Measurements from ENCODE around the gene SSR4. TPM values are rescaled to one million over a fixed set of nuclear protein-coding genes. Genes with fewer than 3 reads are reported as not detected.
A peak's percentile ranks its signal among the peaks of the same experiment; 100 is the strongest.

SSR4 gene
- total RNA-seq, 1 experiment from 2014 or later: 179 TPM

DNA sequence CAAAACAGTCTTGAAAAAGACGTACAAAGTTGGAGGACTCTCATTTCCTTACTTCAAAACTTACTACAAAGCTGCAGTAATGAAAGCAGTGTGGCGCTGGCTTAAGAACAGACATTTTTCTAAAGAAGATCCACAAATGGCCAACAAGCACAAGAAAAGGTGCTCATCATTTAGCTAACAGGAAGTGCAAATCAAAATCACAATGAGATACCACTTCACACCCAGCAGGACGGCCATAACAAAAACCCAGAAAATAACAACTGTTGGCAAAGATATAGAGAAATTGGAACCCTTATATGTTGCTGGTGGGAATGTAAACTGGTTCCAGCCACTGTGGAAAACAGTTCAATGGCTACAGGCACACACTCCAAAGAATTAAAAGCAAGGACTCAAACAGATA is 32.5 kb downstream of the SSR4 start:
- Mint-ChIP-seq H3K36me3 (ENCODE audit: insufficient read depth in 1 of 3, low read depth in 3 of 3) (peaks cover 15 to 26% (median 21%) of the 10 kb centered on the region in 3 experiments), H3K9me3 (peaks cover 56 to 66% of the 10 kb centered on the region in 2 experiments), H3K4me3 (peak overlapping the region; percentile 39 to 80; a peak in 4 of 5 replicates), H3K27me3 (ENCODE audit: low read depth) (peaks cover 5% of the 10 kb centered on the region), H3K27ac (peak overlapping the region in 1 of 3 experiments; percentile 23; a peak in 1 of 7 replicates), H3K4me1 (peaks cover 27 to 36% of the 10 kb centered on the region in 2 experiments)
- Histone ChIP-seq H3K9ac (ENCODE audit: extremely low read depth, insufficient read length, low read length) (no peak overlapping the region), H3K4me1 (ENCODE audit: insufficient read depth, low read length) (peaks cover 3% of the 10 kb centered on the region; the same call in 1 of the 2 replicates), H3K79me1 (ENCODE audit: insufficient read depth, low read depth, low read length, poor library complexity, severe bottlenecking) (no peaks in the 10 kb centered on the region), H3K79me2 (ENCODE audit: insufficient read depth, low read length) (peaks cover 45% of the 10 kb centered on the region; the same call in 1 of the 2 replicates), H2AFZ (ENCODE audit: low read length) (no peak overlapping the region), H3K18ac (ENCODE audit: insufficient read length, low read depth, low read length) (peak overlapping the region; percentile 46), H3K4me2 (ENCODE audit: insufficient read depth, insufficient read length, low read length) (peak overlapping the region; percentile 64), H2AK5ac (ENCODE audit: insufficient read length, low read length) (no peak overlapping the region), H4K5ac (ENCODE audit: insufficient read length, low read depth, low read length) (no peak overlapping the region), H3K14ac (ENCODE audit: insufficient read depth, low read length) (no peak overlapping the region), H3K23me2 (ENCODE audit: insufficient read length, low read depth, low read length, poor library complexity, severe bottlenecking) (peaks cover 5% of the 10 kb centered on the region), H2BK5ac (ENCODE audit: insufficient read length, low read length) (no peak overlapping the region), H2BK15ac (ENCODE audit: low read depth, low read length) (no peak overlapping the region), H2BK120ac (ENCODE audit: low read depth, low read length, poor library complexity, severe bottlenecking) (no peak overlapping the region), H3K23ac (ENCODE audit: insufficient read length, low read depth, low read length) (no peak overlapping the region), H3K56ac (ENCODE audit: insufficient read length, low read depth, low read length) (no peak overlapping the region), H3K27ac (ENCODE audit: insufficient read length, low read depth, low read length) (peak overlapping the region; percentile 82), H3T11ph (ENCODE audit: low read length) (no peak overlapping the region), H4K20me1 (ENCODE audit: control insufficient read depth, insufficient read depth, insufficient read length) (no peaks in the 10 kb centered on the region), H3K9me3 (ENCODE audit: control insufficient read depth, low read depth, low read length) (peaks cover 4% of the 10 kb centered on the region), H4K8ac (replicated peaks; ENCODE audit: insufficient read length, low read depth, low read length) (no peak overlapping the region), H2BK12ac (ENCODE audit: insufficient read length, low read depth, low read length) (no peak overlapping the region), H3K4ac (ENCODE audit: low read depth, low read length) (no peak overlapping the region), H2BK20ac (ENCODE audit: low read depth, low read length, poor library complexity, severe bottlenecking) (no peak overlapping the region), H3K27me3 (ENCODE audit: insufficient read depth, low read length) (no peaks in the 10 kb centered on the region), H4K91ac (ENCODE audit: insufficient read length, low read depth, low read length) (no peak overlapping the region)
- no peak for DNase-seq
- no CpG with 5 or more reads among the region's 3 CpGs for WGBS (ENCODE audit: extremely low coverage, insufficient read length, low lambda C conversion rate)
- TF ChIP-seq, protein P1, sequence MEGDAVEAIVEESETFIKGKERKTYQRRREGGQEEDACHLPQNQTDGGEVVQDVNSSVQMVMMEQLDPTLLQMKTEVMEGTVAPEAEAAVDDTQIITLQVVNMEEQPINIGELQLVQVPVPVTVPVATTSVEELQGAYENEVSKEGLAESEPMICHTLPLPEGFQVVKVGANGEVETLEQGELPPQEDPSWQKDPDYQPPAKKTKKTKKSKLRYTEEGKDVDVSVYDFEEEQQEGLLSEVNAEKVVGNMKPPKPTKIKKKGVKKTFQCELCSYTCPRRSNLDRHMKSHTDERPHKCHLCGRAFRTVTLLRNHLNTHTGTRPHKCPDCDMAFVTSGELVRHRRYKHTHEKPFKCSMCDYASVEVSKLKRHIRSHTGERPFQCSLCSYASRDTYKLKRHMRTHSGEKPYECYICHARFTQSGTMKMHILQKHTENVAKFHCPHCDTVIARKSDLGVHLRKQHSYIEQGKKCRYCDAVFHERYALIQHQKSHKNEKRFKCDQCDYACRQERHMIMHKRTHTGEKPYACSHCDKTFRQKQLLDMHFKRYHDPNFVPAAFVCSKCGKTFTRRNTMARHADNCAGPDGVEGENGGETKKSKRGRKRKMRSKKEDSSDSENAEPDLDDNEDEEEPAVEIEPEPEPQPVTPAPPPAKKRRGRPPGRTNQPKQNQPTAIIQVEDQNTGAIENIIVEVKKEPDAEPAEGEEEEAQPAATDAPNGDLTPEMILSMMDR (conservative IDR thresholded peaks at IDR 0.05): no peak

All from H9 (cell line).